HG03159 (cell line): ENCODE measurements around the gene TNFRSF25.
"Not testable (repeated sequence)": the region's sequence is repeated elsewhere in the genome, so short reads cannot be mapped to it uniquely, and the experiment has no call there.

Experiments used
- ATAC-seq: cut with Tn5 transposase; IDR thresholded peaks from one replicate; pipeline ENCODE4 v1.9.1; 2021; ENCODE audit warnings: mild to moderate bottlenecking, moderate library complexity; ENCODE audit not compliant: unreplicated experiment

TNFRSF25 gene

GRCh38 chr1:6470132-6471085 lies 4.4 kb upstream of the TNFRSF25 start:
- no peak for ATAC-seq

GRCh38 chr1:6468729-6469461 lies 2.9 kb upstream of the TNFRSF25 start:
- no peak for ATAC-seq

- no peak for ATAC-seq
These were observed 2.0 kb upstream of the TNFRSF25 start for GRCh38 chr1:6467744-6468688.

- no peak for ATAC-seq
These were observed 1.3 kb upstream of the TNFRSF25 start for GRCh38 chr1:6467224-6467623.

- ATAC-seq, result no peak
These were observed 778 bp upstream of the TNFRSF25 start for GRCh38 chr1:6466751-6467150.

- ATAC-seq, result no peak
These were observed 440 bp downstream of the TNFRSF25 start for GRCh38 chr1:6465461-6466005.

GRCh38 chr1:6464915-6465314 lies 1.1 kb downstream of the TNFRSF25 start:
- ATAC-seq, result no peak

- no peak for ATAC-seq
These were observed 1.5 kb downstream of the TNFRSF25 start for GRCh38 chr1:6464514-6464836.

- ATAC-seq, result no peak
These were observed 2.9 kb downstream of the TNFRSF25 start for GRCh38 chr1:6463120-6463412.

GRCh38 chr1:6462412-6463119 lies 3.4 kb downstream of the TNFRSF25 start:
- no peak for ATAC-seq

GRCh38 chr1:6461538-6462411 lies 4.2 kb downstream of the TNFRSF25 start:
- ATAC-seq, result no peak

GRCh38 chr1:6461051-6461530 lies 4.9 kb downstream of the TNFRSF25 start:
- no peak for ATAC-seq

- ATAC-seq, result no peak
These were observed 5.5 kb downstream of the TNFRSF25 start for GRCh38 chr1:6460301-6461050.

- no peak for ATAC-seq
These were observed 6.1 kb downstream of the TNFRSF25 start for GRCh38 chr1:6459850-6460265.

GRCh38 chr1:6456800-6457466 lies 9.0 kb downstream of the TNFRSF25 start:
- no peak for ATAC-seq

- ATAC-seq, result not testable (repeated sequence)
These were observed 10.0 kb downstream of the TNFRSF25 start for GRCh38 chr1:6455752-6456520.
